Measurements from ENCODE around the gene PPP3CA. TPM values are rescaled to one million over a fixed set of nuclear protein-coding genes. Genes with fewer than 3 reads are reported as not detected.

Gene PPP3CA
- total RNA-seq, 2 donors from 2014 or later = 36.6 to 39.2 TPM

- Mint-ChIP-seq H3K9me3 (no peaks in the 10 kb centered on the region), H3K4me1 (peaks cover 62% of the 10 kb centered on the region), H3K4me3 (no peak overlapping the region), H3K27ac (no peak overlapping the region), H3K36me3 (ENCODE audit: low read depth) (no peaks in the 10 kb centered on the region), H3K27me3 (ENCODE audit: insufficient read depth) (no peaks in the 10 kb centered on the region)
- Histone ChIP-seq H3K4me3 (ENCODE audit: low read length) (no peak overlapping the region), H3K27me3 (ENCODE audit: control insufficient read depth, insufficient read depth, low read length, poor library complexity, severe bottlenecking) (no peaks in the 10 kb centered on the region), H3K27ac (ENCODE audit: low read depth, low read length) (no peak overlapping the region), H3K9ac (ENCODE audit: extremely low read depth, low read length, poor library complexity, severe bottlenecking) (no peak overlapping the region), H3K9me3 (ENCODE audit: control insufficient read depth, low read length) (no peaks in the 10 kb centered on the region), H3K36me3 (ENCODE audit: control insufficient read depth, insufficient read depth, low read length) (no peaks in the 10 kb centered on the region), H3K4me1 (ENCODE audit: control insufficient read depth, insufficient read depth, low read length) (peaks cover 12% of the 10 kb centered on the region)
- no peak for DNase-seq
- 67 to 100% methylated on average over 1 to 6 of the region's 6 CpGs for WGBS, 2 experiments (ENCODE audit: insufficient coverage in 1 of 2, insufficient read length in 1 of 2)
- TF ChIP-seq CTCF (conservative IDR thresholded peaks at IDR 0.05) = no peak
These were observed 58.8 kb downstream of the PPP3CA start for GRCh38 chr4:101288365-101289145.

- Mint-ChIP-seq H3K4me1 (peaks cover 71% of the 10 kb centered on the region), H3K27ac (no peak overlapping the region), H3K36me3 (ENCODE audit: low read depth) (no peaks in the 10 kb centered on the region), H3K9me3 (no peaks in the 10 kb centered on the region), H3K27me3 (ENCODE audit: insufficient read depth) (no peaks in the 10 kb centered on the region), H3K4me3 (no peak overlapping the region)
- WGBS, 2 experiments (ENCODE audit: insufficient coverage in 1 of 2, insufficient read length in 1 of 2) = 83% methylated on average over 2 of the region's 2 CpGs; no CpG with 5 or more reads in 1 of the 2 experiments
- Histone ChIP-seq H3K9ac (ENCODE audit: extremely low read depth, low read length, poor library complexity, severe bottlenecking) (no peak overlapping the region), H3K27ac (ENCODE audit: low read depth, low read length) (no peak overlapping the region), H3K27me3 (ENCODE audit: control insufficient read depth, insufficient read depth, low read length, poor library complexity, severe bottlenecking) (no peaks in the 10 kb centered on the region), H3K4me1 (ENCODE audit: control insufficient read depth, insufficient read depth, low read length) (peaks cover 16% of the 10 kb centered on the region), H3K9me3 (ENCODE audit: control insufficient read depth, low read length) (no peaks in the 10 kb centered on the region), H3K36me3 (ENCODE audit: control insufficient read depth, insufficient read depth, low read length) (no peaks in the 10 kb centered on the region), H3K4me3 (ENCODE audit: low read length) (no peak overlapping the region)
- DNase-seq = no peak
- TF ChIP-seq CTCF (conservative IDR thresholded peaks at IDR 0.05) = no peak
These were observed 60.0 kb downstream of the PPP3CA start for GRCh38 chr4:101287324-101287723.

- TF ChIP-seq CTCF (conservative IDR thresholded peaks at IDR 0.05) = no peak
- Histone ChIP-seq H3K4me3 (ENCODE audit: low read length) (no peak overlapping the region), H3K9ac (ENCODE audit: extremely low read depth, low read length, poor library complexity, severe bottlenecking) (no peak overlapping the region), H3K27ac (ENCODE audit: low read depth, low read length) (no peak overlapping the region), H3K4me1 (ENCODE audit: control insufficient read depth, insufficient read depth, low read length) (peaks cover 20% of the 10 kb centered on the region), H3K36me3 (ENCODE audit: control insufficient read depth, insufficient read depth, low read length) (no peaks in the 10 kb centered on the region), H3K27me3 (ENCODE audit: control insufficient read depth, insufficient read depth, low read length, poor library complexity, severe bottlenecking) (no peaks in the 10 kb centered on the region), H3K9me3 (ENCODE audit: control insufficient read depth, low read length) (no peaks in the 10 kb centered on the region)
- DNase-seq = no peak
- Mint-ChIP-seq H3K36me3 (ENCODE audit: low read depth) (no peaks in the 10 kb centered on the region), H3K4me3 (no peak overlapping the region), H3K27ac (no peak overlapping the region), H3K4me1 (peaks cover 71% of the 10 kb centered on the region), H3K27me3 (ENCODE audit: insufficient read depth) (no peaks in the 10 kb centered on the region), H3K9me3 (no peaks in the 10 kb centered on the region)
- 74% methylated on average over 1 of the region's 1 CpG; no CpG with 5 or more reads in 1 of the 2 experiments for WGBS, 2 experiments (ENCODE audit: insufficient coverage in 1 of 2, insufficient read length in 1 of 2)
These were observed 60.7 kb downstream of the PPP3CA start for GRCh38 chr4:101286663-101287062.
